ENCODE measurements around the gene DLGAP1.

The DLGAP1 gene

GRCh38 chr18:3541549-3542386, 913.3 kb downstream of the DLGAP1 start:
- H3K36me3 ChIP-seq, result no peaks in the 10 kb centered on the region
- H3K27me3 ChIP-seq, result no peaks in the 10 kb centered on the region
- no peak overlapping the region for H3K4me3 ChIP-seq (ENCODE audit: low read depth in 1 of 2, low read length in 1 of 2)
- H3K4me1 ChIP-seq (ENCODE audit: control insufficient read depth in 1 of 2, insufficient read depth in 1 of 2, low read depth in 1 of 2, low read length in 1 of 2), result no peaks in the 10 kb centered on the region
- no peak overlapping the region for H3K27ac ChIP-seq
- TF ChIP-seq CTCF (IDR thresholded peaks at IDR 0.05), result no peak
- no peaks in the 10 kb centered on the region for H3K9me3 ChIP-seq

DNA sequence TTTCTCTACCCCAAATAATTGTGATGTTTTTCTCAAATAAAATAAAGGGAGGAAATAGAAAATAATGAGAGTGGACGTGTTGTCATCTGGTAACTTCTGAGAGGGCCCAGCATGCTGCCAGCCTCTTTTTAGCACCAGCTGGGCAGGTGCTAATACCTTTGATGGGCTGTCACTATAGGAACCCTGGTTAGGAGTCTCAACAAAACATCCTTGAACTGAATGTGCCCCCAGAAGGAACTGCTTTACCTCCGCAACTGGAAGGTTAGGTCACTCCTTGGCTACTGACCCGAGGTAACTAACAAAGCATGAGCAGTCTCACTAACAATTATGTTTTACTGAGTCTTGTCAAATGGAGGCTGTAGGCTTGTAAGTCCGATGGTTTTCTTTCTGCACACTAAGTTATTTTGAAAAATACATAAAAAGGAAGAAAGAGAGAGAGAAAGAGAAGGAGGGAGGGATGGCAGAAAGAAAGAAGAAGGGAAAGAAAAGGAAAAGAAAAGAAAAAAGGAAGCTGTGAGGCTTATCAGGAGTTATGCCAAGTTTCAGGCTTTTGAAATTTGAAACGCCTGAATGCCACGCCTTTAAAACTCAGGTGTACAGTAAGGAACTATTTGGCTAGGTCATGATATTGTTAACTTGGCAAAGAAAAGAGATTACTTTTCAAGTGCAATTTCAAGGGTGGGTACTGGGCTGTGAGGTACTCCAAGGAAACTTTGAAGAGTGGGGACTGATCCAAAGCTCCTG, 914.1 kb downstream of the DLGAP1 start:
- H3K27me3 ChIP-seq, result no peaks in the 10 kb centered on the region
- TF ChIP-seq CTCF (IDR thresholded peaks at IDR 0.05), result no peak
- no peaks in the 10 kb centered on the region for H3K9me3 ChIP-seq
- no peak overlapping the region for H3K4me3 ChIP-seq (ENCODE audit: low read depth in 1 of 2, low read length in 1 of 2)
- no peaks in the 10 kb centered on the region for H3K4me1 ChIP-seq (ENCODE audit: control insufficient read depth in 1 of 2, insufficient read depth in 1 of 2, low read depth in 1 of 2, low read length in 1 of 2)
- no peak overlapping the region for H3K27ac ChIP-seq
- no peaks in the 10 kb centered on the region for H3K36me3 ChIP-seq

GRCh38 chr18:3538954-3539617, 916.0 kb downstream of the DLGAP1 start:
- no peak for TF ChIP-seq CTCF (IDR thresholded peaks at IDR 0.05)
- no peak overlapping the region for H3K27ac ChIP-seq
- H3K36me3 ChIP-seq, result no peaks in the 10 kb centered on the region
- H3K4me1 ChIP-seq (ENCODE audit: control insufficient read depth in 1 of 2, insufficient read depth in 1 of 2, low read depth in 1 of 2, low read length in 1 of 2), result no peaks in the 10 kb centered on the region
- no peak overlapping the region for H3K4me3 ChIP-seq (ENCODE audit: low read depth in 1 of 2, low read length in 1 of 2)
- H3K9me3 ChIP-seq, result no peaks in the 10 kb centered on the region
- no peaks in the 10 kb centered on the region for H3K27me3 ChIP-seq

- no peak for TF ChIP-seq CTCF (IDR thresholded peaks at IDR 0.05)
- no peak overlapping the region for H3K27ac ChIP-seq
- no peaks in the 10 kb centered on the region for H3K36me3 ChIP-seq
- H3K4me3 ChIP-seq (ENCODE audit: low read depth in 1 of 2, low read length in 1 of 2), result no peak overlapping the region
- H3K9me3 ChIP-seq, result no peaks in the 10 kb centered on the region
- H3K4me1 ChIP-seq (ENCODE audit: control insufficient read depth in 1 of 2, insufficient read depth in 1 of 2, low read depth in 1 of 2, low read length in 1 of 2), result no peaks in the 10 kb centered on the region
- no peaks in the 10 kb centered on the region for H3K27me3 ChIP-seq
Measured at GRCh38 chr18:3538456-3538855, 916.7 kb downstream of the DLGAP1 start.

DNA sequence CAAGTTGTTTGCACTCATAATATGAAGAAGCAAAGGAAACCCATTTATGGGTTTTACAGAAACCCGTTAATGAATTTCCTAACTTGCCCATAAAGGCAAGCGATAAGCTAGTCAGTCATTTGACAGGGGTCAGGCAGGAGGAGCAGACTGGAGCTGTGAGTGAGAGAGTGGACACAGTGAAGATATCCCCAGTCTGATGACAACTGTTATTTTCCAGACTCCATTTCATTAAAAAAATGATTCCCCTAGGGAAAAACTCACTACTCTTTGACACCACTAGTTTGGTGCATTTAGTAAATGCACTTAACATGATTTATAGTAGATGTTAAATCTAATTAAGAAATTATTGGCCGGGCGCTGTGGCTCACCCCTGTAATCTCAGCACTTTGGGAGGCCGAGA, 924.3 kb downstream of the DLGAP1 start:
- no peaks in the 10 kb centered on the region for H3K27me3 ChIP-seq
- no peak overlapping the region for H3K27ac ChIP-seq
- TF ChIP-seq CTCF (IDR thresholded peaks at IDR 0.05), result no peak
- H3K4me3 ChIP-seq (ENCODE audit: low read depth in 1 of 2, low read length in 1 of 2), result no peak overlapping the region
- peaks cover 5 to 8% of the 10 kb centered on the region in 2 experiments for H3K4me1 ChIP-seq (ENCODE audit: control insufficient read depth in 1 of 2, insufficient read depth in 1 of 2, low read depth in 1 of 2, low read length in 1 of 2)
- no peaks in the 10 kb centered on the region for H3K36me3 ChIP-seq
- H3K9me3 ChIP-seq, result no peaks in the 10 kb centered on the region

Measured in neutrophil (primary cell).